ENCODE data around the gene OGG1. TPM values are rescaled to one million over a fixed set of nuclear protein-coding genes. Genes with fewer than 3 reads are reported as not detected.
A peak's percentile ranks its signal among the peaks of the same experiment; 100 is the strongest.

The OGG1 gene
- total and polyA plus RNA-seq, 9 of the 15 experiments (the other 6 are each of a cell fraction or from before 2014, with no cell fraction given) = 6.6 to 33.0 (median 24.4) TPM

GRCh38 chr3:9784965-9785364, 35.2 kb downstream of the OGG1 start:
- no peak for FAIRE-seq

More at GRCh38 chr3:9784965-9785364, 35.2 kb downstream of the OGG1 start:
- peaks cover 39 to 44% of the 10 kb centered on the region in 2 experiments for H3K4me1 ChIP-seq (replicated peaks in 1 of 2; ENCODE audit: control insufficient read depth in 2 of 2, insufficient read depth in 2 of 2, low read length in 2 of 2)
- no peak for ATAC-seq
- BruUV-seq (replicated peaks) = no TSS peak
- ChIA-PET CTCF (ENCODE audit: low intra/inter-chr PET ratio) (interaction anchor here (0.6 to 1.1 kb wide), 2 partner anchors 36 to 497 kb away, joined by 3 read pairs; no protein-coding TSS in a partner anchor), POLR2A (interaction anchor here (0.7 to 2.0 kb wide), 4 partner anchors 7 to 29 kb away, joined by 3 to 12 read pairs (median 4); no protein-coding TSS in a partner anchor)
- H3K9me1 ChIP-seq (ENCODE audit: control insufficient read depth, insufficient read depth, low read length) = no peaks in the 10 kb centered on the region
- no peaks in the 10 kb centered on the region for H3K27me3 ChIP-seq (ENCODE audit: control insufficient read depth in 2 of 2, insufficient read depth in 2 of 2, low read length in 2 of 2)
- H3K4me2 ChIP-seq (ENCODE audit: insufficient read depth, low read length) = no peak overlapping the region
- no peak overlapping the region for H2AFZ ChIP-seq (ENCODE audit: low read depth, low read length)
- H3K9ac ChIP-seq (ENCODE audit: insufficient read depth in 1 of 2, low read depth in 2 of 2, low read length in 2 of 2) = peak overlapping the region in 1 of 2 experiments; percentile 57; a peak in 1 of 4 replicates
- in situ Hi-C loops (cut with MboI) = no loop called here
- H3K27ac ChIP-seq (ENCODE audit: extremely low read depth, low read depth, low read length) = peak overlapping the region; percentile 0; the same call in 1 of the 3 replicates
- DNase-seq (ENCODE audit: extremely low read depth in 1 of 4, low spot score in 3 of 4) = no peak
- H3K4me3 ChIP-seq = no peak overlapping the region
- no peaks in the 10 kb centered on the region for H3K9me3 ChIP-seq (replicated peaks; ENCODE audit: control insufficient read depth, insufficient read depth, low read depth, low read length)
- intact Hi-C loops (cut with micrococcal nuclease) = loop anchor here (5.0 kb wide), 1 partner anchor 147 kb away; the partner anchor contains the start of gene CRELD1
- TF ChIP-seq POLR2AphosphoS5 (IDR thresholded peaks at IDR 0.05; ENCODE audit: control insufficient read depth, insufficient read depth, low read depth, low read length) (0 out of 2 replicates have a peak, but pooled peaks have one; percentile 23), NFXL1 (CRISPR knock-in tag; IDR thresholded peaks at IDR 0.05) (no peak), CEBPG (CRISPR knock-in tag; IDR thresholded peaks at IDR 0.05) (no peak), CEBPG (tag; conservative IDR thresholded peaks at IDR 0.05 in 1 of 2, IDR thresholded peaks at IDR 0.05 in 1 of 2) (peak in 1 of 2 experiments; percentile 17; a peak in 1 of 4 replicates), CREB3 (tag; conservative IDR thresholded peaks at IDR 0.05; ENCODE audit: low read depth) (no peak), PBX2 (CRISPR knock-in tag; IDR thresholded peaks at IDR 0.05; ENCODE audit: low read depth) (no peak), PBX2 (tag; conservative IDR thresholded peaks at IDR 0.05; ENCODE audit: low read depth) (peak; percentile 81), WHSC1 (IDR thresholded peaks at IDR 0.05; ENCODE audit: low read length) (peak; percentile 56), MEIS2 (IDR thresholded peaks at IDR 0.05; ENCODE audit: partially characterized antibody) (peak; percentile 14)
- peaks cover 74% of the 10 kb centered on the region for H3K36me3 ChIP-seq (ENCODE audit: control insufficient read depth, insufficient read depth, low read length)
- H3K79me2 ChIP-seq (ENCODE audit: control insufficient read depth, insufficient read depth, low read length) = no peaks in the 10 kb centered on the region
- no peaks in the 10 kb centered on the region for H4K20me1 ChIP-seq (replicated peaks; ENCODE audit: control insufficient read depth, insufficient read depth, low read length)
- WGBS (ENCODE audit: insufficient coverage, low coverage, missing lambda C conversion rate) = 91% methylated on average over 4 of the region's 4 CpGs
